ENCODE results near the gene REC114.

REC114 gene

GRCh38 chr15:73585871-73586654 is 143.1 kb downstream of the REC114 start:
- no peaks in the 10 kb centered on the region for H3K9me3 ChIP-seq (ENCODE audit: control insufficient read depth, insufficient read depth, low read length)
- no peak for DNase-seq (ENCODE audit: low read depth, low spot score)
- no CpG with 5 or more reads among the region's 5 CpGs for WGBS (ENCODE audit: insufficient coverage, insufficient read length)
- no peak overlapping the region for H3K27ac ChIP-seq (ENCODE audit: low read length)
- H3K27me3 ChIP-seq (ENCODE audit: control insufficient read depth, insufficient read depth, low read length) = no peaks in the 10 kb centered on the region
- H3K36me3 ChIP-seq (ENCODE audit: control insufficient read depth, insufficient read depth, low read length) = peaks cover 2% of the 10 kb centered on the region; the same call in 1 of the 2 replicates
- H3K4me1 ChIP-seq (ENCODE audit: control insufficient read depth, insufficient read depth, low read length) = no peaks in the 10 kb centered on the region
- H3K4me3 ChIP-seq (ENCODE audit: low read length) = no peak overlapping the region

- H3K27me3 ChIP-seq (ENCODE audit: control insufficient read depth, insufficient read depth, low read length) = no peaks in the 10 kb centered on the region
- no CpG with 5 or more reads among the region's 1 CpG for WGBS (ENCODE audit: insufficient coverage, insufficient read length)
- peaks cover 2% of the 10 kb centered on the region; the same call in 1 of the 2 replicates for H3K36me3 ChIP-seq (ENCODE audit: control insufficient read depth, insufficient read depth, low read length)
- no peaks in the 10 kb centered on the region for H3K9me3 ChIP-seq (ENCODE audit: control insufficient read depth, insufficient read depth, low read length)
- H3K4me3 ChIP-seq (ENCODE audit: low read length) = no peak overlapping the region
- no peak overlapping the region for H3K27ac ChIP-seq (ENCODE audit: low read length)
- DNase-seq (ENCODE audit: low read depth, low spot score) = no peak
- H3K4me1 ChIP-seq (ENCODE audit: control insufficient read depth, insufficient read depth, low read length) = no peaks in the 10 kb centered on the region
These were observed 146.8 kb downstream of the REC114 start for GRCh38 chr15:73589766-73590165.

GRCh38 chr15:73590263-73590662 is 147.3 kb downstream of the REC114 start:
- Histone ChIP-seq H3K27me3 (ENCODE audit: control insufficient read depth, insufficient read depth, low read length) (no peaks in the 10 kb centered on the region), H3K27ac (ENCODE audit: low read length) (no peak overlapping the region), H3K4me3 (ENCODE audit: low read length) (no peak overlapping the region), H3K4me1 (ENCODE audit: control insufficient read depth, insufficient read depth, low read length) (no peaks in the 10 kb centered on the region), H3K36me3 (ENCODE audit: control insufficient read depth, insufficient read depth, low read length) (peaks cover 2% of the 10 kb centered on the region; the same call in 1 of the 2 replicates), H3K9me3 (ENCODE audit: control insufficient read depth, insufficient read depth, low read length) (no peaks in the 10 kb centered on the region)
- WGBS (ENCODE audit: insufficient coverage, insufficient read length) = no CpG with 5 or more reads among the region's 5 CpGs
- no peak for DNase-seq (ENCODE audit: low read depth, low spot score)

- no peak for DNase-seq (ENCODE audit: low read depth, low spot score)
- Histone ChIP-seq H3K27ac (ENCODE audit: low read length) (no peak overlapping the region), H3K4me3 (ENCODE audit: low read length) (no peak overlapping the region), H3K27me3 (ENCODE audit: control insufficient read depth, insufficient read depth, low read length) (no peaks in the 10 kb centered on the region), H3K9me3 (ENCODE audit: control insufficient read depth, insufficient read depth, low read length) (no peaks in the 10 kb centered on the region), H3K4me1 (ENCODE audit: control insufficient read depth, insufficient read depth, low read length) (peaks cover 7% of the 10 kb centered on the region), H3K36me3 (ENCODE audit: control insufficient read depth, insufficient read depth, low read length) (no peaks in the 10 kb centered on the region; the same call in 1 of the 2 replicates)
- WGBS (ENCODE audit: insufficient coverage, insufficient read length) = no CpG with 5 or more reads among the region's 9 CpGs
These were observed 150.5 kb downstream of the REC114 start for GRCh38 chr15:73593304-73594074.

GRCh38 chr15:73594109-73594508 is 151.1 kb downstream of the REC114 start:
- H3K4me1 ChIP-seq (ENCODE audit: control insufficient read depth, insufficient read depth, low read length) = peaks cover 8% of the 10 kb centered on the region
- DNase-seq (ENCODE audit: low read depth, low spot score) = no peak
- no peaks in the 10 kb centered on the region; the same call in 1 of the 2 replicates for H3K36me3 ChIP-seq (ENCODE audit: control insufficient read depth, insufficient read depth, low read length)
- H3K27ac ChIP-seq (ENCODE audit: low read length) = no peak overlapping the region
- H3K9me3 ChIP-seq (ENCODE audit: control insufficient read depth, insufficient read depth, low read length) = no peaks in the 10 kb centered on the region
- no peak overlapping the region for H3K4me3 ChIP-seq (ENCODE audit: low read length)
- H3K27me3 ChIP-seq (ENCODE audit: control insufficient read depth, insufficient read depth, low read length) = no peaks in the 10 kb centered on the region
- WGBS (ENCODE audit: insufficient coverage, insufficient read length) = no CpG with 5 or more reads among the region's 2 CpGs

- Histone ChIP-seq H3K27ac (ENCODE audit: low read length) (no peak overlapping the region), H3K9me3 (ENCODE audit: control insufficient read depth, insufficient read depth, low read length) (no peaks in the 10 kb centered on the region), H3K36me3 (ENCODE audit: control insufficient read depth, insufficient read depth, low read length) (no peaks in the 10 kb centered on the region), H3K27me3 (ENCODE audit: control insufficient read depth, insufficient read depth, low read length) (no peaks in the 10 kb centered on the region), H3K4me3 (ENCODE audit: low read length) (no peak overlapping the region), H3K4me1 (ENCODE audit: control insufficient read depth, insufficient read depth, low read length) (peaks cover 9% of the 10 kb centered on the region)
- no peak for DNase-seq (ENCODE audit: low read depth, low spot score)
- WGBS (ENCODE audit: insufficient coverage, insufficient read length) = no CpG with 5 or more reads among the region's 1 CpG
These were observed 153.2 kb downstream of the REC114 start for GRCh38 chr15:73596174-73596573.

- no CpG with 5 or more reads among the region's 21 CpGs for WGBS (ENCODE audit: insufficient coverage, insufficient read length)
- peaks cover 11% of the 10 kb centered on the region for H3K4me1 ChIP-seq (ENCODE audit: control insufficient read depth, insufficient read depth, low read length)
- H3K27me3 ChIP-seq (ENCODE audit: control insufficient read depth, insufficient read depth, low read length) = no peaks in the 10 kb centered on the region
- H3K27ac ChIP-seq (ENCODE audit: low read length) = no peak overlapping the region
- no peak for DNase-seq (ENCODE audit: low read depth, low spot score)
- no peaks in the 10 kb centered on the region for H3K36me3 ChIP-seq (ENCODE audit: control insufficient read depth, insufficient read depth, low read length)
- no peaks in the 10 kb centered on the region for H3K9me3 ChIP-seq (ENCODE audit: control insufficient read depth, insufficient read depth, low read length)
- no peak overlapping the region for H3K4me3 ChIP-seq (ENCODE audit: low read length)
These were observed 154.2 kb downstream of the REC114 start for GRCh38 chr15:73597036-73597638.

- peaks cover 11% of the 10 kb centered on the region for H3K4me1 ChIP-seq (ENCODE audit: control insufficient read depth, insufficient read depth, low read length)
- DNase-seq (ENCODE audit: low read depth, low spot score) = no peak
- no peaks in the 10 kb centered on the region for H3K36me3 ChIP-seq (ENCODE audit: control insufficient read depth, insufficient read depth, low read length)
- H3K27me3 ChIP-seq (ENCODE audit: control insufficient read depth, insufficient read depth, low read length) = no peaks in the 10 kb centered on the region
- H3K27ac ChIP-seq (ENCODE audit: low read length) = no peak overlapping the region
- no peak overlapping the region for H3K4me3 ChIP-seq (ENCODE audit: low read length)
- no peaks in the 10 kb centered on the region for H3K9me3 ChIP-seq (ENCODE audit: control insufficient read depth, insufficient read depth, low read length)
- no CpG with 5 or more reads among the region's 3 CpGs for WGBS (ENCODE audit: insufficient coverage, insufficient read length)
These were observed 155.7 kb downstream of the REC114 start for GRCh38 chr15:73598530-73599160.

- DNase-seq (ENCODE audit: low read depth, low spot score) = no peak
- Histone ChIP-seq H3K4me1 (ENCODE audit: control insufficient read depth, insufficient read depth, low read length) (peaks cover 11% of the 10 kb centered on the region), H3K36me3 (ENCODE audit: control insufficient read depth, insufficient read depth, low read length) (no peaks in the 10 kb centered on the region), H3K4me3 (ENCODE audit: low read length) (no peak overlapping the region), H3K27ac (ENCODE audit: low read length) (no peak overlapping the region), H3K27me3 (ENCODE audit: control insufficient read depth, insufficient read depth, low read length) (no peaks in the 10 kb centered on the region), H3K9me3 (ENCODE audit: control insufficient read depth, insufficient read depth, low read length) (no peaks in the 10 kb centered on the region)
- WGBS (ENCODE audit: insufficient coverage, insufficient read length) = no CpG with 5 or more reads among the region's 1 CpG
These were observed 157.0 kb downstream of the REC114 start for GRCh38 chr15:73599934-73600333.

Measured in iPS DF 6.9 (cell line).